Liver (tissue), 3 donors: ENCODE results near the gene IPO9.
A peak's percentile ranks its signal among the peaks of the same experiment; 100 is the strongest.

Experiments
- CTCF ChIP-seq: fragments of 150-350 bp; IDR thresholded peaks from 2 replicates; pipeline ENCODE4 v1.5.1; 2017; ENCODE audit warnings: improper control_type of control experiment, low read depth, low read length; ENCODE audit not compliant: missing input control
- EGR1 ChIP-seq, 2 donors: IDR thresholded peaks; 2 replicates each; pipeline ENCODE4 v1.6.1; 2016 to 2018; ENCODE audit warnings: antibody characterized with exemption in 2 of 2, low read depth in 2 of 2
- FOXA1 ChIP-seq: IDR thresholded peaks from 2 replicates; pipeline ENCODE4 v1.6.1; 2016; ENCODE audit warnings: antibody characterized with exemption
- GABPA ChIP-seq, 2 donors: IDR thresholded peaks in 1 of 2; conservative IDR thresholded peaks in 1 of 2; 2 replicates each; pipeline ENCODE4 v1.6.1; 2016; ENCODE audit warnings: antibody characterized with exemption in 2 of 2, mild to moderate bottlenecking in 1 of 2, moderate library complexity in 1 of 2
- HNF4G ChIP-seq: IDR thresholded peaks from 2 replicates; pipeline ENCODE4 v1.6.1; 2016; ENCODE audit warnings: antibody characterized with exemption
- JUND ChIP-seq, 2 donors: IDR thresholded peaks; 2 replicates each; pipeline ENCODE4 v1.6.1; 2016; ENCODE audit warnings: antibody characterized with exemption in 2 of 2
- MAX ChIP-seq: IDR thresholded peaks from 2 replicates; pipeline ENCODE4 v1.6.1; 2016; ENCODE audit warnings: antibody characterized with exemption
- RAD21 ChIP-seq, 2 donors: IDR thresholded peaks; 2 replicates each; pipeline ENCODE4 v1.6.1; 2016; ENCODE audit warnings: antibody characterized with exemption in 2 of 2, mild to moderate bottlenecking in 2 of 2
- REST ChIP-seq: IDR thresholded peaks from 2 replicates; pipeline ENCODE4 v1.6.1; 2016; ENCODE audit warnings: antibody characterized with exemption, mild to moderate bottlenecking
- SP1 ChIP-seq: IDR thresholded peaks from 2 replicates; pipeline ENCODE4 v1.6.1; 2018; ENCODE audit warnings: antibody characterized with exemption, mild to moderate bottlenecking
- TAF1 ChIP-seq: conservative IDR thresholded peaks from 2 replicates; pipeline ENCODE4 v1.6.1; 2016; ENCODE audit warnings: antibody characterized with exemption, mild to moderate bottlenecking
- YY1 ChIP-seq: IDR thresholded peaks from 2 replicates; pipeline ENCODE4 v1.6.1; 2016; ENCODE audit warnings: antibody characterized with exemption, mild to moderate bottlenecking
- TF ChIP-seq, protein P1 (sequence below): IDR thresholded peaks from 2 replicates; pipeline ENCODE4 v1.6.1; 2016; ENCODE audit warnings: antibody characterized with exemption
- TF ChIP-seq, protein P2 (sequence below): IDR thresholded peaks from 2 replicates; pipeline ENCODE4 v1.6.1; 2016; ENCODE audit warnings: antibody characterized with exemption
- donor health status: healthy.
- donor health status: healthy.

- TF ChIP-seq CTCF = no peak
- no peak for TF ChIP-seq REST
- TF ChIP-seq RAD21 (IDR thresholded peaks at IDR 0.05) = no peak
- TF ChIP-seq SP1 = peak; percentile 42
- no peak for TF ChIP-seq FOXA1
- TF ChIP-seq, protein P1, sequence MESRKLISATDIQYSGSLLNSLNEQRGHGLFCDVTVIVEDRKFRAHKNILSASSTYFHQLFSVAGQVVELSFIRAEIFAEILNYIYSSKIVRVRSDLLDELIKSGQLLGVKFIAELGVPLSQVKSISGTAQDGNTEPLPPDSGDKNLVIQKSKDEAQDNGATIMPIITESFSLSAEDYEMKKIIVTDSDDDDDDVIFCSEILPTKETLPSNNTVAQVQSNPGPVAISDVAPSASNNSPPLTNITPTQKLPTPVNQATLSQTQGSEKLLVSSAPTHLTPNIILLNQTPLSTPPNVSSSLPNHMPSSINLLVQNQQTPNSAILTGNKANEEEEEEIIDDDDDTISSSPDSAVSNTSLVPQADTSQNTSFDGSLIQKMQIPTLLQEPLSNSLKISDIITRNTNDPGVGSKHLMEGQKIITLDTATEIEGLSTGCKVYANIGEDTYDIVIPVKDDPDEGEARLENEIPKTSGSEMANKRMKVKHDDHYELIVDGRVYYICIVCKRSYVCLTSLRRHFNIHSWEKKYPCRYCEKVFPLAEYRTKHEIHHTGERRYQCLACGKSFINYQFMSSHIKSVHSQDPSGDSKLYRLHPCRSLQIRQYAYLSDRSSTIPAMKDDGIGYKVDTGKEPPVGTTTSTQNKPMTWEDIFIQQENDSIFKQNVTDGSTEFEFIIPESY = no peak
- no peak for TF ChIP-seq TAF1
- TF ChIP-seq MAX = no peak
- TF ChIP-seq, protein P2, sequence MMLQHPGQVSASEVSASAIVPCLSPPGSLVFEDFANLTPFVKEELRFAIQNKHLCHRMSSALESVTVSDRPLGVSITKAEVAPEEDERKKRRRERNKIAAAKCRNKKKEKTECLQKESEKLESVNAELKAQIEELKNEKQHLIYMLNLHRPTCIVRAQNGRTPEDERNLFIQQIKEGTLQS = no peak
- TF ChIP-seq YY1 = no peak
- no peak for TF ChIP-seq GABPA (IDR thresholded peaks at IDR 0.05 in 1 of 2, conservative IDR thresholded peaks at IDR 0.05 in 1 of 2)
- no peak for TF ChIP-seq EGR1 (IDR thresholded peaks at IDR 0.05; ENCODE audit: low read depth in 2 of 2)
- peak; percentile 49 for TF ChIP-seq HNF4G
- TF ChIP-seq JUND (IDR thresholded peaks at IDR 0.05) = no peak
Observed at GRCh38 chr1:201898240-201898894, 69.4 kb downstream of the IPO9 start.
